ENCODE results near the gene FHAD1.
"Not testable (repeated sequence)": the region's sequence is repeated elsewhere in the genome, so short reads cannot be mapped to it uniquely, and the experiment has no call there.

FHAD1 gene

DNA sequence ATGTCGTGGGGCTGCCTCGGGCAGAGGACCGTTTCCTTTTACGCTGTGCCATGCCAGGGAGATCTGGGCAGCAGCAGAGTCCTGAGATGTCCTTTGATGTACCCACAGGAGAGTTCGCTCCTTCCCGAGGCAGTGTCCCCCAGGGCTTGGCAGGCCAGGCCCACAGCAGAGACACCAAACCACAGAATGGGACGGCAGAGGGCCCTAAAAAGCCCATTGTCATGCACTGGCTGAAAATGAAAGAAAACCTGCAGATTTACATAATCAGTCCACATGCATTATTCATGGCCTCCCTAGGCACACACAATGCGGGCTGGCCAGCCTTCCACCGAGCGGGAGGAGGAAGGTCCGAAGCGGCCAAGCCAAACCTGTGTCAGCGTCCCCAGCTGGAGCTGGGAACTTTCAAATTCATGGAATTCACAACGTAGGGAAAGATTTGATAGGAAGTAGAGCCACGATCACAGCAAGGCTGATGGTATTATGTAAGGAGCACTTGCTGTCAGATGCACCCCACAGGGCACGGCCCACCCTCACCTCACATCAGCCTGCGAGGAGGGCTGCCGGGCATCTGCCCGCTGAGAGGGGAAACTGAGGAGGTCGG, 137.4 kb downstream of the FHAD1 start:
- no peaks in the 10 kb centered on the region for H3K9me3 Mint-ChIP-seq
- H3K27me3 Mint-ChIP-seq: peaks cover 15% of the 10 kb centered on the region
- peaks cover 1% of the 10 kb centered on the region for H3K36me3 Mint-ChIP-seq
- H3K4me3 Mint-ChIP-seq: peak overlapping the region; percentile 87
- ATAC-seq (ENCODE audit: low read depth): peak; percentile 75
- peaks cover 15% of the 10 kb centered on the region for H3K4me1 Mint-ChIP-seq
- H3K27ac Mint-ChIP-seq: peak overlapping the region; percentile 19
- no peak for DNase-seq (ENCODE audit: low spot score in 2 of 2)

DNA sequence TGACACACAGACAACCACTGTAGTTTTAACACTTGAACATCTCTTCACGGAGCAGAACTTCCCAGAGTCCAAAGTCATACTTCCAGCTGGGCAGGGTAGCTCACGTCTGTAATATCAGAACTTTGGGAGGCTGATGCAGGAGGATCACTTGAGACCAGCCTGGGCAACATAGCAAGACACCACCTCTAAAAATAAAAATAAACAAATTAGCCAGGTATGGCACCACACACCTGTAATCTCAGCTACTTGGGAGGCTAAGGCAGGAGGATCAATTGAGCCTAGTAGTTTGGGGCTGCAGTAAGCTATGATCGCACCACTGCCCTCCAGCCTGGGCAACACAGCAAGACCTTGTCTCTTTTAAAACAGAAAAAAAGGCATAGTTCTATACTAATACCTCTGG, 138.4 kb downstream of the FHAD1 start:
- no peaks in the 10 kb centered on the region for H3K9me3 Mint-ChIP-seq
- peaks cover 15% of the 10 kb centered on the region for H3K4me1 Mint-ChIP-seq
- ATAC-seq (ENCODE audit: low read depth) (no peak), DNase-seq (ENCODE audit: low spot score in 2 of 2) (no peak)
- peaks cover 15% of the 10 kb centered on the region for H3K27me3 Mint-ChIP-seq
- no peak overlapping the region for H3K4me3 Mint-ChIP-seq
- no peak overlapping the region for H3K27ac Mint-ChIP-seq
- peaks cover 1% of the 10 kb centered on the region for H3K36me3 Mint-ChIP-seq

DNA sequence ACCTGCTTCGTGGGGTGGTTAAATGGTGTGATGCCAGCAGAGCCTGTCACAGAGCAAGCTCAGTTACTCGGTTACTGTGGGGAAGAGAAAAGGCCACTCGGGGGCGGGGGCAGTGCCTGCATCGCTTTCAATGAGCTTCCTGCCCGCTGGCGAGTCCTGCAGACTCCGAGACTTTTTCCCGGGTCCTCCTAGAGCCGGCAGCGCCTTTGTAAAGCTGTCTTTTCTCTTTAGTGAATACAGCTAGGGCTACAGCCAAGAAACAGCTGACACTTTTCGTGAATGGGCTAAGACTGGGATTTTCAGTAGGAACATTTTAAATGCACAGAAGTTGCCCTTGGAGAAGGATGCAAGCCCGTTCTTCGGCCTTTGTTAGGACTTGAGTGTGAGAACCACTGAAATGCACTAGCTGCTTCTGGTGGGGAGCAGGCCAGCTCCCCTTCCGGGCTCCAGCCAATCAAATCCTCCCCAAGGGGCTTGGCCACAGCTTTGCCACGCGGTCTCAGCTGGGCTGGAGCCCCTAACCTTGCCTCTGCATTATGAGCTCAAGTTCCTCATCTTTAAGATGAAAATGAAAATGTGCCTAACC, 139.2 kb downstream of the FHAD1 start:
- Mint-ChIP-seq H3K4me1 (peaks cover 15% of the 10 kb centered on the region), H3K27me3 (peaks cover 15% of the 10 kb centered on the region), H3K4me3 (peak overlapping the region; percentile 43), H3K27ac (no peak overlapping the region), H3K9me3 (no peaks in the 10 kb centered on the region), H3K36me3 (peaks cover 1% of the 10 kb centered on the region)
- peak; percentile 63 for ATAC-seq (ENCODE audit: low read depth)
- DNase-seq (ENCODE audit: low spot score in 2 of 2): no peak

DNA sequence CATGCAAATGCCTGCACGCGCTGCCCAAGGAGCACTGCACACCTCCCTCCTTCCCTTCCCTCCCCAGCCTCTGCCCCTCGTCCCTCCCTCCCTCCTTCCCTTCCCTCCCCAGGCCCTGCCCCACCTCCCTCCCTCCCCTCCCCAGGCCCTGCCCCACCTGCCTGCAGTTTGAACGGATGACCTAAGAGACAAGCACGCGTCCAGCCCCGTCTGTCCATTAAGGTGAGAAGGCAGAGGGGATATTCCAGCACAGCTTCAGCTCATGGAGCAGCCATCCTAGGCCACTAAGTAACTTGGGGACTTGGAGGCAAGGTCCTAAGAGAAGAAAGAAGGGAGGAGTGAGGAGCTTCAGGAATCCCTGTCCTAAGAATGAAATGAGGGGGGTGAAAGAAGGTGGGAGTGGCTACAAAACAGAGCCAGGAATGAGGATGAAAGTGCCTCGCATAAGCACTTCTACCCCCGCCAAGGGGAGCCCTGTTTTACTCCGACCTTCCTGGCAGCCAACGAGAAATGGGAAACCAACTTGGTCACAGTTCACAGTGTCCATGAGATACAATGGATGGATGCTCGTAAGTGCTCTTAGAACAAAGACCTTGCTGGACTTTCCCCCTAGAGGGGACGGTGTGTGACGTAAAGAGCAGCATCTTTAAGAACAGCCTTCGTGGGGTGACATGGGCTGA, 141.3 kb downstream of the FHAD1 start:
- H3K9me3 Mint-ChIP-seq: no peaks in the 10 kb centered on the region
- no peak overlapping the region for H3K27ac Mint-ChIP-seq
- DNase-seq (ENCODE audit: low spot score in 2 of 2) (no peak), ATAC-seq (ENCODE audit: low read depth) (no peak)
- H3K4me3 Mint-ChIP-seq: no peak overlapping the region
- peaks cover 16% of the 10 kb centered on the region for H3K27me3 Mint-ChIP-seq
- H3K4me1 Mint-ChIP-seq: peaks cover 15% of the 10 kb centered on the region
- H3K36me3 Mint-ChIP-seq: peaks cover 1% of the 10 kb centered on the region

DNA sequence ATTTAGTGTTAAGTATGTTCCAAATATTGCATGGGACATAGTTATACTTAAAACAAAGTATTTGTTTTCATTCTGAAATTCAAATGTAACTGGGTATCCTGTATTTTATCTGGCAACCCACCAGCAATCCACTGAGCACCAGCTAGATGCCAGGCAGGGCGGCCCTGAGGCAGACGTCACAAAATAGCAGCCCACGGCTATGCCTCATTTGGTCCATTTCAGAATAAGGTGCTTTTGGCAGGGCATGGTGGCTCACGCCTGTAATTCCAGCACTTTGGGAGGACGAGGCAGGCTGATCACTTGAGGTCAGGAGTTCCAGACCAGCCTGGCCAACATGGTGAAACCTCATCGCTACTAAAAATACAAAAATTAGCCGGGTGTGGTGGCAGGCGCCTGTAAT, 142.8 kb downstream of the FHAD1 start:
- not testable (repeated sequence) for H3K36me3 Mint-ChIP-seq; H3K4me1 Mint-ChIP-seq; H3K4me3 Mint-ChIP-seq; ATAC-seq (ENCODE audit: low read depth); H3K27ac Mint-ChIP-seq; DNase-seq (ENCODE audit: low spot score in 2 of 2); H3K9me3 Mint-ChIP-seq
- H3K27me3 Mint-ChIP-seq: peaks cover 15% of the 10 kb centered on the region

DNA sequence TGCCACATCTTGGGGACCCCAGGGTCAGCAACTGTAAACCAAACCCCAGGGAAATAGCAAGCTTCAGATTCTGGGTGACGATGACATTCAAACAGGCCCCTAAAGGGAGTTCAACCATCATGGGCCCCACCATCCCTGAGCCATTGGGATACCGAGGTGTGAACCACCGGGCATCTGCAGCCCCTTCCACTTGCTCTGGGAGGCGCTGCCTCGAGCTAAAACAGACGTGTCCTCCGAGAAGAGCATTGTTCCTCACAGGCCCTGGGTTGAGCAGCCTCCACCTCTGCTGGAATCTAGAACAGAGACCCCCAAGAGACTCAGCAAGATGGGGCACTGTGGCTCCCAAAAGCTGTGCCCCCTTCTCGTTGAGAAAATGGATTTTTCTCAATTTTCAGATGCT, 143.6 kb downstream of the FHAD1 start:
- no peak overlapping the region for H3K4me3 Mint-ChIP-seq
- no peak for ATAC-seq (ENCODE audit: low read depth)
- H3K27me3 Mint-ChIP-seq: peaks cover 15% of the 10 kb centered on the region
- peaks cover 8% of the 10 kb centered on the region for H3K4me1 Mint-ChIP-seq
- peaks cover 1% of the 10 kb centered on the region for H3K36me3 Mint-ChIP-seq
- no peaks in the 10 kb centered on the region for H3K9me3 Mint-ChIP-seq
- H3K27ac Mint-ChIP-seq: no peak overlapping the region
- DNase-seq (ENCODE audit: low spot score in 2 of 2): no peak

DNA sequence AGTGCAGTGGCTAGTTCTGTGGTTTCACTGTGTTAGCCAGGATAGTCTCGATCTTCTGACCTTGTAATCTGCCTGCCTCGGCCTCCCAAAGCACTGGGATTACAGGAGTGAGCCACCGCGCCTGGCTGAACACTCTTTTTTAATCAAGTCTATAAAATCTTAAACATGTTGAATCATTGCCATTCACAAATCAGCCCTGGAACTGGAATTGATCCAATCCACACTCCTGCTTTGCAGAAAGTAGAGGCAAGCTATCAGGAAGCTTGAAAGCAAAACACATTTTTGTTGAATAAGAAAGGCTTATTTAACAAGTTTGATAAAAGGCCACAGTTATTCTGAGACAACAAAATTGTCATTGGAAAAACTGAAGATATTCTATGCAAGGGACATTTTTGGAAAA, 144.3 kb downstream of the FHAD1 start:
- DNase-seq (ENCODE audit: low spot score in 2 of 2) (no peak), ATAC-seq (ENCODE audit: low read depth) (no peak)
- Mint-ChIP-seq H3K4me3 (no peak overlapping the region), H3K27ac (no peak overlapping the region), H3K4me1 (peaks cover 4% of the 10 kb centered on the region), H3K9me3 (no peaks in the 10 kb centered on the region), H3K36me3 (peaks cover 1% of the 10 kb centered on the region), H3K27me3 (peaks cover 15% of the 10 kb centered on the region)

DNA sequence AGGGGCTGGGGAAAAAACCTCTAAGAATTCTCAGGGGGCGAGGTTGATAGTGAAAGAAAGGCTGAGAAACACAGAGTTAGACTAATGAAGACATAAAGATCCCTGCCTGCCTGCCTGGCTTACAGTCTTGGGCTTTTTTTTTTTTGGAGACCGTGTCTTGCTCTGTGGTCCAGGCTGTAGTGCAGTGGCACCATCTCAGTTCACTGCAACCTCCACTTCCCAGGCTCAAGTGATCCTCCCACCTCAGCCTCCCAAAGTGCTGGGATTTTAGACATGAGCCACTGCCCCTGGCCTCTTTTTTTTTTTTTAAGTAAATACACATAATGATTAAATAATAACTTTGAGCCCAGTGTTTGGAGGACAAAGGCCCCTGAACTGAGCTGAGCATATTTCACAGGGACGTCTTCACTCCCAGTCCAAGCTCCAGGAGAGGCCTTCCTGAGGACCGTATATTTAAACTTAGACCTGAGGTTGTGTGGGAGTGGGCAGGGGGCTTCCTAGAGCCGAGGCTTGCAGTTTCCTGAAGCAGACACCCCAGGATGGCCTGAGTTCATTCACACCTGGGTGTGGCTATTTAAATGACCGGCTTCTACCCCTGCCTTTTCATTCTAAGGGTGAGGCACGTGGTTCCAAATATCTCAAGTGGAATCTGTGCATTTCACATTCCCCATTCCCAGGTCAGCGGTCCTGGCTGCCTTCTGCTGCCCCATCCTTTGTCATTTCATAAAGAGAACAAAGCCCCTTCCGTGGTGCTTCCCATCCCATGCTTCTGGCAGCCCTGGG, 146.6 kb downstream of the FHAD1 start:
- Mint-ChIP-seq H3K9me3 (no peaks in the 10 kb centered on the region), H3K36me3 (peaks cover 2% of the 10 kb centered on the region), H3K27me3 (peaks cover 2% of the 10 kb centered on the region), H3K4me1 (no peaks in the 10 kb centered on the region), H3K4me3 (no peak overlapping the region), H3K27ac (no peak overlapping the region)
- ATAC-seq (ENCODE audit: low read depth): no peak
- DNase-seq (ENCODE audit: low spot score in 2 of 2): no peak

DNA sequence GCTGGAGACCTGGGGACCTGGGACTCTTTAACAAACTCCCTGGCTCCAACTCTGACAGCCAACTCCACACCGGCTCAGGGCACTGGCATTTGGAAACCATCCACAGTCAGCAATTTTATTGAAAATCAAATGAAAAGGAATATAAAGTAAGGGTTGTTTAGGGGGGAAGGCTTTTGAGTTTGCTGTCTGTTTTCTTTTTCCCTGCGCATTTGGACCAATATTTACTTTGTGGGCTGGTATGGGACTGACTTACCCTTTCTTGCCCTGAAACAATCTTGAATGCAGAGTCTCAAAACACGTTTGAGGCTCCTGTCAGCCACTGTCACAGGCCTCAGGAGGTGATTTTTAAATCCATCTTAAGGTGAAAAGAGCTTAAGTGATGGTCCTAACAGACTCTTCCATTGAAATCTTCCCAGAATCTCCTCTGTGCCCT, 147.3 kb downstream of the FHAD1 start:
- no peak overlapping the region for H3K4me3 Mint-ChIP-seq
- H3K27ac Mint-ChIP-seq: no peak overlapping the region
- H3K36me3 Mint-ChIP-seq: peaks cover 2% of the 10 kb centered on the region
- peaks cover under 1% of the 10 kb centered on the region for H3K9me3 Mint-ChIP-seq
- no peaks in the 10 kb centered on the region for H3K4me1 Mint-ChIP-seq
- ATAC-seq (ENCODE audit: low read depth) (no peak), DNase-seq (ENCODE audit: low spot score in 2 of 2) (no peak)
- peaks cover 1% of the 10 kb centered on the region for H3K27me3 Mint-ChIP-seq

DNA sequence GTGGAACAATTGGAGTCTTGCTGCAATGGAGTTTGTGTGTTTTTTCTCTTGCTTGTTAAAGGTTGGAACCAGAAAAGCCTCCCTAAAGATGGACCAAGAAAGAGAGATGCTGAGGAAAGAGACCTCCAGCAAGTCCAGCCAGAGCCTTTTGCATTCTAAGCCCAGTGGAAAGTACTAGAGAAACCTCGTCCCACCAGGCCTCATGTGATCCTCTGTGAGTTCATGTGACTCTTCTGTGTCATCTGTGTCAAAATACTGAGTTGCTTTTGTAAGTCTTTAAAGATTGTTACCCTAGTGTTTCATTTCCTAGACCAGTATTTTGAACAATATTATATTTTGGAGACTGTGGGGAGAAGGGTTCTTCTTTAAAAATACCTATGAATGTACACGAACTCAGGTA, 150.2 kb downstream of the FHAD1 start:
- peaks cover 3% of the 10 kb centered on the region for H3K9me3 Mint-ChIP-seq
- no peak overlapping the region for H3K4me3 Mint-ChIP-seq
- DNase-seq (ENCODE audit: low spot score in 2 of 2): no peak
- no peaks in the 10 kb centered on the region for H3K4me1 Mint-ChIP-seq
- no peak for ATAC-seq (ENCODE audit: low read depth)
- H3K27ac Mint-ChIP-seq: no peak overlapping the region
- peaks cover 2% of the 10 kb centered on the region for H3K36me3 Mint-ChIP-seq
- peaks cover 1% of the 10 kb centered on the region for H3K27me3 Mint-ChIP-seq

DNA sequence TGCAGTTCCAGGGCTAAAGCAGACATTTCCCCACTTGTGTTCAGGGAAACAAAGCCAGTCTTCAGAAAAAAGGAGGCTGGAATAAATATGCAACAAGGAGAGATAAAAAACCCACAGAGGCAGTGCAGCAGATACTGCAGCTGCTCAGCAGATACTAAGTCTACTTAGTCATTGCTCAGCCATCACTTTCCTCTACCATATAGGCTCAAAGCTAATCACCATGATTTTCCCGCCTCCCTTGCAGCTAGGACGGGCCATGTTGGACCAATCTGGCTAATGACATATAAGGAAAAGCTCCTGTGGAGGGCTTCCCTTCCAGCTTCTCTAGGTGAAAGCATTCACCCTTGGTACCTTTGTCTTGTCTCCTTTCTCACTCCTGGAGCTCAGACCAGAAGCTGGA, 152.7 kb downstream of the FHAD1 start:
- peaks cover 3% of the 10 kb centered on the region for H3K9me3 Mint-ChIP-seq
- H3K27ac Mint-ChIP-seq: no peak overlapping the region
- H3K27me3 Mint-ChIP-seq: no peaks in the 10 kb centered on the region
- H3K4me3 Mint-ChIP-seq: no peak overlapping the region
- no peak for ATAC-seq (ENCODE audit: low read depth)
- peaks cover 2% of the 10 kb centered on the region for H3K36me3 Mint-ChIP-seq
- no peak for DNase-seq (ENCODE audit: low spot score in 2 of 2)
- H3K4me1 Mint-ChIP-seq: peaks cover 4% of the 10 kb centered on the region

DNA sequence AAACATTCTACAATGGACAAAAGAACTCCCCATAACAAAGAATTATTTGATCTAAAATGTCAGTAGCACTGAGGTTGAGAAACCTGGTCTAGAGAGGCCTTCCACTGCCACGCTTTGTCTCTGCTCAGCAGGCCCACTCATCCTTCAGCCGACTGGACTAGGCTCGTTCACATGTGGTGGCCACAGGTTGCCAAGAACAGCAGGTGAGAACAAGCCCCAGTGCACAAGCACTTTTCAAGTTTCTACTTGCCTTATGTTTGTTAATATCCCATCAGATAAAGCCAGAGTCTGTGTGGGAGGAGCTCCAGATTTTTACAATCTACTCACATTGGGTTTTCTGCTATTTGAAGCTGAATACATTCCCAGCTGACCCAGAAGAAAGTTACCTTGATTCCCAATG, 153.6 kb downstream of the FHAD1 start:
- H3K9me3 Mint-ChIP-seq: peaks cover 3% of the 10 kb centered on the region
- no peak overlapping the region for H3K4me3 Mint-ChIP-seq
- peaks cover 2% of the 10 kb centered on the region for H3K36me3 Mint-ChIP-seq
- no peak for ATAC-seq (ENCODE audit: low read depth)
- no peak for DNase-seq (ENCODE audit: low spot score in 2 of 2)
- H3K27ac Mint-ChIP-seq: no peak overlapping the region
- H3K27me3 Mint-ChIP-seq: no peaks in the 10 kb centered on the region
- peaks cover 4% of the 10 kb centered on the region for H3K4me1 Mint-ChIP-seq

DNA sequence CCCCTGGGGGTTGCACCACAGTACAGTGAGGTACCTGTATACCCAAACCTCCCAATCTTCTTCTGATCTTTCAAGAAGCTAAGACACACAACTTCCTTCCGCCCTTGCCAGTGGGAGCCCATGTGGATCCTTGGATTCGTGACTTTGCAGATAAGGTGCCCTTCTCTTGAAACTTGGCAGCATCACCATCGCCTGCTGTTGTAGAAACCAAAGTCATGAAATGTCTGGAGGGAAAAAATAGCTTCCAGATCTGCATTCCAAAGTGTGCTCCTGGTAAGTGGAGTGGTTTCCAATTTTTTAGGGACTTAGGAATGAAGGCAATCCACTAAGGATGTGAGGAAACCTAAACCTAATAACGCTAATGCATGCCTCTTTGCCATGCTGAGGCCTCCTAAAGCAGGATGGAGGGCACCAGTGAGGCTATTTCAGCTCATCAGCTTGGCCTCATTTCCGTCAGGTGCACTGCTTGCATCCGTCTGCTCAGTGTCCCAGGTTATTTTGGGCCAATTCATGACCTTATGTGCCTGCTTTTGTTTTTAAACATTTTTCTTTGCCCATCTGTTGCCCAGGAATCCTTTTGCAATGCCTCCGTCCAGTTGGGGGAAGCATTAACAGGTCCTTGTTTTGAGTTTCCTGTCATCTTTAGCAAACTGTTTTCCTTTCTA, 154.5 kb downstream of the FHAD1 start:
- H3K4me1 Mint-ChIP-seq: peaks cover 4% of the 10 kb centered on the region
- H3K36me3 Mint-ChIP-seq: peaks cover 2% of the 10 kb centered on the region
- H3K27ac Mint-ChIP-seq: no peak overlapping the region
- H3K9me3 Mint-ChIP-seq: peaks cover 3% of the 10 kb centered on the region
- ATAC-seq (ENCODE audit: low read depth) (no peak), DNase-seq (ENCODE audit: low spot score in 2 of 2) (no peak)
- H3K27me3 Mint-ChIP-seq: no peaks in the 10 kb centered on the region
- no peak overlapping the region for H3K4me3 Mint-ChIP-seq

All from memory B cell (primary cell).